Activated gamma-delta T cell treated with anti-CD3 and anti-CD28 coated beads, Interleukin-2, amount 50 U/mL, for 16 hours (primary cell): Measurements from ENCODE around the gene USP27X.
A peak's percentile ranks its signal among the peaks of the same experiment; 100 is the strongest.

ENCODE experiments used
- DNase-seq: peaks from one replicate; pipeline ENCODE4 v3.0.0-alpha.2; 2020; ENCODE audit warnings: low read depth

USP27X gene

GRCh38 chrX:49878834-49879655 is at the start of gene USP27X:
TSS of gene USP27X (plus strand) at chrX:49879484. CDS start at chrX:49880308, 824 bp downstream.
- peak; percentile 58 for DNase-seq

- DNase-seq = no peak
Observed at GRCh38 chrX:49838374-49838773, 40.9 kb upstream of the USP27X start.

GRCh38 chrX:49840679-49841078 is 38.6 kb upstream of the USP27X start:
- DNase-seq = no peak

- DNase-seq = no peak
Observed at GRCh38 chrX:49842621-49843020, 36.7 kb upstream of the USP27X start.

- DNase-seq = no peak
Observed at GRCh38 chrX:49844611-49845010, 34.7 kb upstream of the USP27X start.

- DNase-seq = no peak
Observed at GRCh38 chrX:49845701-49846403, 33.4 kb upstream of the USP27X start.

- DNase-seq = no peak
Observed at GRCh38 chrX:49846522-49846921, 32.8 kb upstream of the USP27X start.

GRCh38 chrX:49848275-49848674 is 31.0 kb upstream of the USP27X start:
- no peak for DNase-seq

- DNase-seq = no peak
Observed at GRCh38 chrX:49850028-49850427, 29.3 kb upstream of the USP27X start.

- no peak for DNase-seq
Observed at GRCh38 chrX:49853661-49854060, 25.6 kb upstream of the USP27X start.

- DNase-seq = no peak
Observed at GRCh38 chrX:49856819-49857218, 22.5 kb upstream of the USP27X start.

GRCh38 chrX:49858341-49858740 is 20.9 kb upstream of the USP27X start:
- DNase-seq = no peak

- no peak for DNase-seq
Observed at GRCh38 chrX:49859491-49859890, 19.8 kb upstream of the USP27X start.

GRCh38 chrX:49860867-49861535 is 18.3 kb upstream of the USP27X start:
- no peak for DNase-seq

GRCh38 chrX:49862093-49862492 is 17.2 kb upstream of the USP27X start:
- DNase-seq = no peak

- DNase-seq = no peak
Observed at GRCh38 chrX:49868739-49869138, 10.5 kb upstream of the USP27X start.

- no peak for DNase-seq
Observed at GRCh38 chrX:49876750-49877149, 2.5 kb upstream of the USP27X start.

- DNase-seq = no peak
Observed at GRCh38 chrX:49877397-49878101, 1.7 kb upstream of the USP27X start.

GRCh38 chrX:49878128-49878833 is 1.0 kb upstream of the USP27X start:
- no peak for DNase-seq

GRCh38 chrX:49879656-49880277 is 483 bp downstream of the USP27X start:
- DNase-seq = no peak

- no peak for DNase-seq
Observed at GRCh38 chrX:49880668-49881067, 1.4 kb downstream of the USP27X start.
